Neural progenitor cell (in vitro differentiated cells): ENCODE measurements around the gene LGALS8. TPM values are rescaled to one million over a fixed set of nuclear protein-coding genes. Genes with fewer than 3 reads are reported as not detected.
"Not testable (repeated sequence)": the region's sequence is repeated elsewhere in the genome, so short reads cannot be mapped to it uniquely, and the experiment has no call there.

Source experiments
- DNase-seq: peaks from one replicate; pipeline ENCODE4 v3.0.0-alpha.2; 2016; ENCODE audit warnings: low spot score
- H2AFZ ChIP-seq: fragments of 200-600 bp; sonication (generic); replicated peaks from 2 replicates; pipeline ENCODE4 v1.6.1; 2016; ENCODE audit warnings: antibody characterized with exemption
- H3F3A ChIP-seq: fragments of 200-600 bp; sonication (generic); 2 replicates; pipeline ENCODE4 v1.6.1; 2016; ENCODE audit warnings: antibody characterized with exemption, low read depth
- H3K27ac ChIP-seq: fragments of 200-600 bp; sonication (generic); 2 replicates; pipeline ENCODE4 v1.5.1; 2016; ENCODE audit warnings: mild to moderate bottlenecking
- H3K27me3 ChIP-seq: fragments of 200-600 bp; sonication (generic); 2 replicates; pipeline ENCODE4 v1.6.1; 2016; ENCODE audit warnings: mild to moderate bottlenecking, moderate library complexity
- H3K36me3 ChIP-seq: fragments of 200-600 bp; sonication (generic); 2 replicates; pipeline ENCODE4 v1.5.1; 2016
- H3K4me1 ChIP-seq: fragments of 200-600 bp; sonication (generic); 2 replicates; pipeline ENCODE4 v1.6.1; 2016; ENCODE audit warnings: mixed run types
- H3K4me2 ChIP-seq: fragments of 200-600 bp; sonication (generic); 2 replicates; pipeline ENCODE4 v1.6.1; 2016
- H3K4me3 ChIP-seq: fragments of 200-600 bp; sonication (generic); 2 replicates; pipeline ENCODE4 v1.5.1; 2016
- H3K79me2 ChIP-seq: fragments of 200-600 bp; sonication (generic); 2 replicates; pipeline ENCODE4 v1.6.1; 2016; ENCODE audit warnings: low read depth
- H3K9ac ChIP-seq: fragments of 200-600 bp; sonication (generic); 2 replicates; pipeline ENCODE4 v1.6.1; 2016
- H3K9me3 ChIP-seq: fragments of 200-600 bp; sonication (generic); 2 replicates; pipeline ENCODE4 v1.5.1; 2016; ENCODE audit warnings: low read depth
- H4K20me1 ChIP-seq: fragments of 200-600 bp; sonication (generic); 2 replicates; pipeline ENCODE4 v1.6.1; 2016; ENCODE audit warnings: low read depth
- H3K27ac Mint-ChIP-seq: 3 replicates; pipeline ENCODE4 v1.8.0; 2021; ENCODE audit warnings: mixed read lengths
- H3K27me3 Mint-ChIP-seq: 2 replicates; pipeline ENCODE4 v1.8.0; 2022; ENCODE audit warnings: low read depth, mild to moderate bottlenecking, inconsistent platforms, moderate library complexity, mixed read lengths; ENCODE audit not compliant: insufficient read depth
- H3K36me3 Mint-ChIP-seq: 3 replicates; pipeline ENCODE4 v1.8.0; 2021; ENCODE audit warnings: mixed read lengths
- H3K4me1 Mint-ChIP-seq: 3 replicates; pipeline ENCODE4 v1.8.0; 2021; ENCODE audit warnings: mixed read lengths
- H3K4me3 Mint-ChIP-seq: 3 replicates; pipeline ENCODE4 v1.8.0; 2021; ENCODE audit warnings: mild to moderate bottlenecking, moderate library complexity, mixed read lengths
- H3K9me3 Mint-ChIP-seq: 3 replicates; pipeline ENCODE4 v1.8.0; 2020; ENCODE audit warnings: mixed read lengths
- CTCF ChIP-seq: fragments of 200-600 bp; sonication (generic); IDR thresholded peaks from 2 replicates; pipeline ENCODE4 v1.5.1; 2017; ENCODE audit warnings: antibody characterized with exemption, mild to moderate bottlenecking
- EZH2 ChIP-seq: fragments of 200-600 bp; sonication (generic); IDR thresholded peaks from 2 replicates; pipeline ENCODE4 v1.6.1; 2017; ENCODE audit warnings: antibody characterized with exemption, mild to moderate bottlenecking, moderate library complexity
- EZH2phosphoT487 ChIP-seq: fragments of 200-600 bp; sonication (generic); IDR thresholded peaks from 2 replicates; pipeline ENCODE4 v1.6.1; 2017; ENCODE audit warnings: antibody characterized with exemption
- total RNA-seq: library from RNA; depleted of rRNA; stranded (reverse); fragments of >200 nt; gene quantifications from 2 replicates; pipeline ENCODE4 v1.2.3, GENCODE V29; 2015; ENCODE audit warnings: low replicate concordance

Gene LGALS8
- total RNA-seq, 1 donor from 2014 or later, result 28.1 TPM

GRCh38 chr1:236484310-236484971 lies 39.3 kb upstream of the LGALS8 start:
- H3K9me3 Mint-ChIP-seq, result no peaks in the 10 kb centered on the region
- Histone ChIP-seq H3K4me2 (no peak overlapping the region), H3K9ac (no peak overlapping the region), H3K27ac (no peak overlapping the region), H3K36me3 (no peaks in the 10 kb centered on the region), H3F3A (no peaks in the 10 kb centered on the region), H3K4me1 (peaks cover 8% of the 10 kb centered on the region), H3K27me3 (no peaks in the 10 kb centered on the region), H3K79me2 (no peaks in the 10 kb centered on the region), H3K9me3 (no peaks in the 10 kb centered on the region), H2AFZ (no peak overlapping the region), H4K20me1 (no peaks in the 10 kb centered on the region), H3K4me3 (no peak overlapping the region)
- H3K36me3 Mint-ChIP-seq, result peaks cover 4% of the 10 kb centered on the region
- H3K27ac Mint-ChIP-seq, result no peak overlapping the region
- H3K27me3 Mint-ChIP-seq, result peaks cover 8% of the 10 kb centered on the region
- TF ChIP-seq EZH2phosphoT487 (no peak), EZH2 (no peak), CTCF (no peak)
- H3K4me1 Mint-ChIP-seq, result peaks cover 15% of the 10 kb centered on the region
- no peak overlapping the region for H3K4me3 Mint-ChIP-seq
- no peak for DNase-seq

DNA sequence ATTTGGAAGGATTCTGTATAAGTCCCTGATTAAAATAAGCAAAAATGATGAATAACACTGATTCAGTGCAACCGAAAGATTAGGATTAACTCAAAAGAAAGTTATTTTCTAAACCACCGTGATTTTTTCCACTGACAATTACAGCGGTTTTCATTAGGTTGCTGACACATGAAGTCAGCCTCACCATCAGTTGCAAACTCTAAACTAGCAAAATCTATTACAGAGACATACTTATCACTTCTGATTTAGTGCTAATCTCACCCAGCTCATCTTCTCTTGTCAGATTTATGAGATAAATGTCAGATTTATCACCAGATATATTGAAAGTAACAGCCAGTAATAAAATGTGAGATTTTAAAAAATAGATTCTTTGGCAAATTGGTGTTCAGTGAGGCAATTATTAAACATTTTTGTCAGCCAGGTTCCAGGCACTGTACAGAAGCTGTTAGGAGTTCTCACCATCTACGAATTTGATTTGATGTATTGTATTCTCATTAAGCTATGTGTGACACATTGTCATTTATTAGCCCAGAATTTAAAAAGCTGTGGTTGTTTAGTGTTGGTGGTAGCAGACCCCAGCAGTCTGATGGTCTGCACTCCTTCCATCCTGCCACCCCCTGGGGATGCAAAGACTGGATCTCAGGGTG lies 37.3 kb upstream of the LGALS8 start:
- Mint-ChIP-seq H3K27me3 (peaks cover 2% of the 10 kb centered on the region), H3K4me1 (peaks cover 7% of the 10 kb centered on the region), H3K9me3 (no peaks in the 10 kb centered on the region), H3K36me3 (peaks cover 4% of the 10 kb centered on the region), H3K27ac (no peak overlapping the region), H3K4me3 (no peak overlapping the region)
- DNase-seq, result no peak
- no peak overlapping the region for H3K9ac ChIP-seq
- H3K79me2 ChIP-seq, result no peaks in the 10 kb centered on the region
- H3K9me3 ChIP-seq, result no peaks in the 10 kb centered on the region
- no peak overlapping the region for H2AFZ ChIP-seq
- H3K27ac ChIP-seq, result no peak overlapping the region
- TF ChIP-seq EZH2phosphoT487 (no peak), CTCF (no peak), EZH2 (no peak)
- H3F3A ChIP-seq, result no peaks in the 10 kb centered on the region
- no peaks in the 10 kb centered on the region for H3K4me1 ChIP-seq
- H3K4me3 ChIP-seq, result no peak overlapping the region
- H3K27me3 ChIP-seq, result no peaks in the 10 kb centered on the region
- H4K20me1 ChIP-seq, result no peaks in the 10 kb centered on the region
- H3K4me2 ChIP-seq, result no peak overlapping the region
- no peaks in the 10 kb centered on the region for H3K36me3 ChIP-seq

DNA sequence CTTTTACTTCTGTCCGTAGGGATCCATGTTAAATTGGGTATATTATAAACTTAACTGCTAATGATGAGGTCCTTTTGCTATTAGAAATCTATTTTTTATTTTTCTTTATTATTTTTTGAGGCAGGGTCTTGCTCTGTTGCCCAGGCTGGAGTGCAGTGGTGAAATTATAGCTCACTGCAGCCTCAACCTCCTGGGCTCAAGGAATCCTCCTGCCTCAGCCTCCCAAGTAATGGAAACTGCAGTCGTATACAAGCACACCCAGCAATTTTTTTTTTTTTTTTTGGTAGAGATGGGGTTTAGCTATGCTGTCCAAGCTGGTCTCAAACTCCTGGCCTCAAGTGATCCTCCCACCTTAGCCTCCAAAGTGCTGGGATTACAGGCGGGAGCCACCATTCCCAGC lies 34.6 kb upstream of the LGALS8 start:
- H3K27me3 Mint-ChIP-seq, H3K27ac Mint-ChIP-seq, H3K36me3 Mint-ChIP-seq, H3K4me1 Mint-ChIP-seq, H3K9me3 Mint-ChIP-seq, H3K9me3 ChIP-seq, H3K27ac ChIP-seq, H2AFZ ChIP-seq, H4K20me1 ChIP-seq, H3K4me1 ChIP-seq, H3K9ac ChIP-seq, H3K4me2 ChIP-seq, H3K79me2 ChIP-seq, H3F3A ChIP-seq, H3K27me3 ChIP-seq, DNase-seq, H3K4me3 ChIP-seq, H3K36me3 ChIP-seq, H3K4me3 Mint-ChIP-seq: not testable (repeated sequence)

DNA sequence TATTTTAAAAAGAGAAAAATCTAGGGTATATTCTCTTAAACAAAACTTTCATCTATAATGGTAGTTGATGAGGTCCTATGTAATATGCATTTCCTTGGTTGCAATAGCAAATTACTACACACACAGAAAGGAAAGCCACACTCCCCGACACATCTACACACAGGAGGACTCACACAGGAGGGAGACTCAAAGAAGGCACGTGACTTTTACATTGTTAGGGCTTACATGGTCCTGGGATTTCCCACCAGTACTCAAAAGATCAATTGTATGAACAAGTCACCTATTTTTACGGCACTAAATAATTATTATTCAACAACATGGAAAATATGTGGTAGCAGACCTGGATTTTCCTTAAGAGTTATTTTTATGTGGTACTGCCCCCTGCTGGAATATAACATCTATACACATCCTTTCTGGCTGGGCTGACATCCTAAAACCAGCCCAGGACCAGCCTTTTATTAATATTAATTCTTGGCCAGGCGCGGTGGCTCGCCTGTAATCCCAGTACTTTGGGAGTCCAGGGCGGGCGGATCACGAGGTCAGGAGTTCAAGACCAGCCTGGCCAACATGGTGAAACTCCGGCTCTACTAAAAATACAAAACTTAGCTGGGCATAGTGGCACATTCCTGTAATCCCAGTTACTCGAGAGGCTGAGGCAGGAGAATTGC lies 33.9 kb upstream of the LGALS8 start:
- Histone ChIP-seq H3K9me3 (no peaks in the 10 kb centered on the region), H3K36me3 (no peaks in the 10 kb centered on the region), H3K9ac (no peak overlapping the region), H3K79me2 (no peaks in the 10 kb centered on the region), H3K27ac (no peak overlapping the region), H3K27me3 (no peaks in the 10 kb centered on the region), H3K4me2 (no peak overlapping the region), H2AFZ (no peak overlapping the region), H3K4me1 (peaks cover 7% of the 10 kb centered on the region), H4K20me1 (no peaks in the 10 kb centered on the region), H3K4me3 (no peak overlapping the region), H3F3A (no peaks in the 10 kb centered on the region)
- peaks cover 16% of the 10 kb centered on the region for H3K4me1 Mint-ChIP-seq
- no peaks in the 10 kb centered on the region for H3K9me3 Mint-ChIP-seq
- H3K27me3 Mint-ChIP-seq, result peaks cover 9% of the 10 kb centered on the region
- TF ChIP-seq CTCF (peak; percentile 76), EZH2 (no peak)
- H3K36me3 Mint-ChIP-seq, result no peaks in the 10 kb centered on the region
- H3K4me3 Mint-ChIP-seq, result no peak overlapping the region
- DNase-seq, result peak; percentile 71
- no peak overlapping the region for H3K27ac Mint-ChIP-seq
